Choroid plexus epithelial cell (primary cell): ENCODE data around the gene UIMC1.

Source experiments
- DNase-seq: peaks from one replicate; pipeline ENCODE4 v3.0.0-alpha.2; 2010; ENCODE audit warnings: low read depth
- H3K4me3 ChIP-seq: 2 replicates; pipeline ENCODE4 v1.5.1; 2011; ENCODE audit warnings: low read depth, mild to moderate bottlenecking, control low read depth, low read length, moderate library complexity
- TF ChIP-seq, protein P1 (sequence below): conservative IDR thresholded peaks from 2 replicates; pipeline ENCODE4 v1.5.1; 2011; ENCODE audit warnings: low read depth, mild to moderate bottlenecking, control low read depth, inconsistent platforms, low read length, moderate library complexity

Gene UIMC1

GRCh38 chr5:176863041-176863764 is 143.4 kb downstream of the UIMC1 start:
- no peak for DNase-seq
- no peak overlapping the region for H3K4me3 ChIP-seq
- TF ChIP-seq, protein P1, sequence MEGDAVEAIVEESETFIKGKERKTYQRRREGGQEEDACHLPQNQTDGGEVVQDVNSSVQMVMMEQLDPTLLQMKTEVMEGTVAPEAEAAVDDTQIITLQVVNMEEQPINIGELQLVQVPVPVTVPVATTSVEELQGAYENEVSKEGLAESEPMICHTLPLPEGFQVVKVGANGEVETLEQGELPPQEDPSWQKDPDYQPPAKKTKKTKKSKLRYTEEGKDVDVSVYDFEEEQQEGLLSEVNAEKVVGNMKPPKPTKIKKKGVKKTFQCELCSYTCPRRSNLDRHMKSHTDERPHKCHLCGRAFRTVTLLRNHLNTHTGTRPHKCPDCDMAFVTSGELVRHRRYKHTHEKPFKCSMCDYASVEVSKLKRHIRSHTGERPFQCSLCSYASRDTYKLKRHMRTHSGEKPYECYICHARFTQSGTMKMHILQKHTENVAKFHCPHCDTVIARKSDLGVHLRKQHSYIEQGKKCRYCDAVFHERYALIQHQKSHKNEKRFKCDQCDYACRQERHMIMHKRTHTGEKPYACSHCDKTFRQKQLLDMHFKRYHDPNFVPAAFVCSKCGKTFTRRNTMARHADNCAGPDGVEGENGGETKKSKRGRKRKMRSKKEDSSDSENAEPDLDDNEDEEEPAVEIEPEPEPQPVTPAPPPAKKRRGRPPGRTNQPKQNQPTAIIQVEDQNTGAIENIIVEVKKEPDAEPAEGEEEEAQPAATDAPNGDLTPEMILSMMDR: no peak

GRCh38 chr5:176862330-176862995 is 144.1 kb downstream of the UIMC1 start:
- H3K4me3 ChIP-seq: no peak overlapping the region
- no peak for DNase-seq
- TF ChIP-seq, protein P1: no peak

GRCh38 chr5:176861276-176861675 is 145.3 kb downstream of the UIMC1 start:
- H3K4me3 ChIP-seq: no peak overlapping the region
- DNase-seq: no peak
- TF ChIP-seq, protein P1: no peak

- DNase-seq: no peak
- TF ChIP-seq, protein P1: no peak
- H3K4me3 ChIP-seq: no peak overlapping the region
These were observed 146.2 kb downstream of the UIMC1 start for GRCh38 chr5:176860381-176860780.

DNA sequence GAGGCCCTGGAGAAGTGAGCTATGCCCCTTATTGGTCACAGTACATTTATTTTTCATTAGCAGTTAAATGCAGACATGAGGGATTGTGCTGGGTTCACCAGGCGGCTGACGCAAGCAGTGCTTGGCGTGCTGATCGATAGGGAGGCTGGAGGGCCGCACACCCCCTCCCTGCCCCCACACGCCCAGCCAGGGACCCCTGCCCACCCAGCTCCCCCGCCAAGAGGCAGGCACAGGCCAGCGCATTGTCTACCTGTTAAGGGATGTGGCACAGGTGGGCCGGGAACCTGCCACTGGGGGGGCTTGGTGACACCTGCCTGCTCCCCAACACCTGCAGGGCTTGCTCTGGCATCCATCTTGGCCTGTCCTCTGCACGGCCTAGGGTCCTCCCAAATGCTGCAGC is 146.7 kb downstream of the UIMC1 start:
- no peak for DNase-seq
- TF ChIP-seq, protein P1: no peak
- no peak overlapping the region for H3K4me3 ChIP-seq

DNA sequence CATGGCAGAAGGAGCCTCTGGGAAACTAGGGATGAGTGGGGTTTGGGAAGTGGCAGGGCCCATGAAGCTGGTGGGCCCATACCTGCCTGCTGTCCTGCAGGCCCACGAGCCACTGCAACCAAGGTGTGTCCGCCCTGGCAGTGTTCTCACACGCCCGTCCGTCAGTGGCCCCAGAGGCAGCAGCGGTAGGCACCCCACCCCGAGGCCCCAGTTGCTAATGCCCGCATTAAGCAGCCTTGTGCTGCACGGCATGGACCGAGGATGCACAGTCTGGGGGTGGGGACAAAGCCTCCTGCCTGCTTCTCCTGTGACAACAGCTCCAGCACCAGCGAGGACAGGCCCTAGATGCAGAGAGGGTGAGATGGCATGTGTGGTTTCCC is 148.7 kb downstream of the UIMC1 start:
- H3K4me3 ChIP-seq: no peak overlapping the region
- TF ChIP-seq, protein P1: no peak
- no peak for DNase-seq
